H1 (cell line): Measurements from ENCODE around the gene SOX6. TPM values are rescaled to one million over a fixed set of nuclear protein-coding genes. Genes with fewer than 3 reads are reported as not detected.

Experiments
- ASH2L ChIP-seq: fragments of 200-600, 300-600 bp; sonication (generic); IDR thresholded peaks from one replicate; pipeline ENCODE4 v1.7.1; 2017; ENCODE audit warnings: low read length
- CHD1 ChIP-seq: IDR thresholded peaks from 2 replicates; pipeline ENCODE4 v1.6.1; 2012; ENCODE audit warnings: low read depth, low read length, improper control_type of control experiment
- CHD7 ChIP-seq: fragments of 300-600 bp; sonication (generic); IDR thresholded peaks from 2 replicates; pipeline ENCODE4 v1.7.1; 2012; ENCODE audit warnings: low read length, moderate library complexity, mild to moderate bottlenecking, inconsistent platforms; ENCODE audit not compliant: insufficient replicate concordance
- HDAC2 ChIP-seq, 2 experiments: fragments of 300-600 bp in 1 of 2; sonication (generic) in 1 of 2; IDR thresholded peaks; 2 replicates each; pipeline ENCODE4 v1.6.1; 2011 to 2012; ENCODE audit warnings: low read depth in 2 of 2, low read length in 2 of 2, mild to moderate bottlenecking in 2 of 2, moderate library complexity in 2 of 2, borderline replicate concordance in 1 of 2, inconsistent platforms in 1 of 2
- HDAC6 ChIP-seq: IDR thresholded peaks from one replicate; pipeline ENCODE4 v1.7.1; 2012; ENCODE audit warnings: low read depth, mild to moderate bottlenecking, inconsistent platforms, low read length, moderate library complexity
- KDM4A ChIP-seq: IDR thresholded peaks from one replicate; pipeline ENCODE4 v1.7.1; 2012; ENCODE audit warnings: low read depth, mild to moderate bottlenecking, moderate library complexity, low read length, inconsistent platforms; ENCODE audit not compliant: severe bottlenecking
- MAFK ChIP-seq: IDR thresholded peaks from 2 replicates; pipeline ENCODE4 v1.6.1; 2012; ENCODE audit warnings: low read depth, mild to moderate bottlenecking, improper control_type of control experiment, low read length
- NRF1 ChIP-seq: IDR thresholded peaks from 2 replicates; pipeline ENCODE4 v1.6.1; 2011; ENCODE audit warnings: mild to moderate bottlenecking, low read depth, low read length, improper control_type of control experiment
- RBBP5 ChIP-seq: IDR thresholded peaks from 2 replicates; pipeline ENCODE4 v1.7.1; 2012; ENCODE audit warnings: low read depth, mild to moderate bottlenecking, inconsistent platforms, low read length, moderate library complexity, borderline replicate concordance
- SIN3A ChIP-seq, 2 experiments: IDR thresholded peaks in 1 of 2; conservative IDR thresholded peaks in 1 of 2; 2 replicates each; pipeline ENCODE4 v1.6.1; 2011 to 2012; ENCODE audit warnings: low read length in 2 of 2, improper control_type of control experiment in 1 of 2, low read depth in 1 of 2, mild to moderate bottlenecking in 1 of 2
- YY1 ChIP-seq: IDR thresholded peaks from 2 replicates; pipeline ENCODE4 v1.6.1; 2011; ENCODE audit warnings: low read depth, mild to moderate bottlenecking, low read length
- polyA plus RNA-seq, 7 experiments: library from polyadenylated mRNA; depleted of rRNA in 3 of 7; stranded (reverse) in 5 of 7; unstranded in 2 of 7; fragments of >200 nt in 5 of 7; fragments of 200-250 nt in 2 of 7; gene quantifications; 1 replicate in 5 of 7; 2 replicates in 1 of 7; 4 replicates in 1 of 7; pipeline versions ENCODE4 v1.2.1 to v1.2.3, GENCODE V29; 2011 to 2013; ENCODE audit warnings: missing spikeins in 2 of 7, mixed read lengths in 2 of 7
- total RNA-seq: library from RNA; stranded (reverse); fragmentation: NEBNext Ultra II Directional; extraction: Animal tissue kit (Norgen Biotek cat#: 25700); gene quantifications from 2 replicates; pipeline ENCODE4 v1.2.1, GENCODE V29; 2021

SOX6 gene
- total and polyA plus RNA-seq, 2 of the 8 experiments (the other 6 are each of a cell fraction or from before 2014, with no cell fraction given): 0.09 TPM; not detected in 1

DNA sequence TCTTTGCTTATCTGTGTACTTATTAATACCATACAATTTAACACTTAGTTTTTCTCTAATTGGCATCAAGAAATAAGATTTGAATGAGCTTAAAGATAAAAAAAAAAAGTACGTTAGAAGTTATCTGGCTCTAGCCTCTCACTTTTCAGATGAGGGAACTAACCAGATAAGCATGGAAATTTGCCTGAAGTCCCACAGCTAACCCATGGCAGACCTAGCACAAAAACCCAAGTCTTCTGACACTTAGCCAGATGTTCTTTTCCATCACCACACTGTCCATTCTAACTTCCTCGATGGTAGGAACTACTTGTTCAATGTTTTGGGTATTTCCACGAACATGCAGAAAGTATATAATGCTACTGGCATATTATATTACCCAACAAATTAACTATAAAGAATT lies 7.4 kb upstream of the SOX6 start (continued):
- no peak for TF ChIP-seq CHD7
- TF ChIP-seq HDAC2 (IDR thresholded peaks at IDR 0.05; ENCODE audit: borderline replicate concordance in 1 of 2, low read depth in 2 of 2, low read length in 2 of 2): no peak
- no peak for TF ChIP-seq RBBP5
- TF ChIP-seq CHD1: no peak
- TF ChIP-seq SIN3A (conservative IDR thresholded peaks at IDR 0.05 in 1 of 2, IDR thresholded peaks at IDR 0.05 in 1 of 2; ENCODE audit: low read depth in 1 of 2, low read length in 2 of 2): no peak
- no peak for TF ChIP-seq ASH2L
- no peak for TF ChIP-seq KDM4A
- TF ChIP-seq YY1: no peak
- TF ChIP-seq HDAC6: no peak
- no peak for TF ChIP-seq MAFK
- no peak for TF ChIP-seq NRF1
